ENCODE results near the gene MAP4K5.

DNA sequence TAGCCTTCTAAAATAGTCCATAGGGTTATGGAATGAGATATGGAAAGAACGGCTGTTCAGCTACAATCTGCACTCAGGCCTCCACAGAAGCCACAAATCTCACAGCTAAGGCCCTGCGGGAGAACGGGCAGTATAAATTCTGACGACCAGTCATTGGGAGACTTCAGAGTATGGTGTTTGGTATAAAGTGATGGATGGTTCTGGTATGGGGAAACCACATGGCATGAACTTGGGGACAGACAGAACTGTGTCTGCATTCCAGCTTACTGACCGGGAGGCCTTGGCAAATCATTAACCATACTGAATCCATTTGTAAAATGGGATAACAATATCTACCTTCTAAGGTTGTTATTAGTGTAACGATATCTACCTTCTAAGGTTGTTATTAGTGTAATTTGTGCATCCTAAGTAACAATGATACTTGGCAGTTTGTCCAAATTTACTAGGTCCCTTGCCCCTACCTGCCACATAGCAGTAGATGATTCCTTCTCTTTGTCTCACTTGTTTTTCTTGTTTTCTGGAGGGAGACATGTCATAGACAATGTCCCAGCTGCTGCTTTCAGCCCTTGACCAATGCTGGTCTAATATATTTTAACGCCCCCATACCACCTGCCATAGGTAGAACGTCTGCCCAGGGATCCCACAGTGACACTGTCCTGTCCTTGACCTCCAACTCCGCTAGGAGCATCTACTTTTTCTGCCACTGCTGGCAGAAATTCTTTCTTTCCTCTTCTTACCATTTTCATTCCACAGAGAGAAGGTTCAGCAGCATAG is 142.5 kb downstream of the MAP4K5 start:
- TF ChIP-seq, protein P1, sequence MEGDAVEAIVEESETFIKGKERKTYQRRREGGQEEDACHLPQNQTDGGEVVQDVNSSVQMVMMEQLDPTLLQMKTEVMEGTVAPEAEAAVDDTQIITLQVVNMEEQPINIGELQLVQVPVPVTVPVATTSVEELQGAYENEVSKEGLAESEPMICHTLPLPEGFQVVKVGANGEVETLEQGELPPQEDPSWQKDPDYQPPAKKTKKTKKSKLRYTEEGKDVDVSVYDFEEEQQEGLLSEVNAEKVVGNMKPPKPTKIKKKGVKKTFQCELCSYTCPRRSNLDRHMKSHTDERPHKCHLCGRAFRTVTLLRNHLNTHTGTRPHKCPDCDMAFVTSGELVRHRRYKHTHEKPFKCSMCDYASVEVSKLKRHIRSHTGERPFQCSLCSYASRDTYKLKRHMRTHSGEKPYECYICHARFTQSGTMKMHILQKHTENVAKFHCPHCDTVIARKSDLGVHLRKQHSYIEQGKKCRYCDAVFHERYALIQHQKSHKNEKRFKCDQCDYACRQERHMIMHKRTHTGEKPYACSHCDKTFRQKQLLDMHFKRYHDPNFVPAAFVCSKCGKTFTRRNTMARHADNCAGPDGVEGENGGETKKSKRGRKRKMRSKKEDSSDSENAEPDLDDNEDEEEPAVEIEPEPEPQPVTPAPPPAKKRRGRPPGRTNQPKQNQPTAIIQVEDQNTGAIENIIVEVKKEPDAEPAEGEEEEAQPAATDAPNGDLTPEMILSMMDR (IDR thresholded peaks at IDR 0.05) = no peak
- TF ChIP-seq POLR2A (IDR thresholded peaks at IDR 0.05) (no peak), EP300 (IDR thresholded peaks at IDR 0.05; ENCODE audit: low read depth) (no peak)

Measured in transverse colon (tissue), 3 donors.